Panc1 (cell line): ENCODE data around the gene BOC. TPM values are rescaled to one million over a fixed set of nuclear protein-coding genes. Genes with fewer than 3 reads are reported as not detected.

Source experiments
- ATAC-seq: fragments of 200-7000 bp; cut with Tn5 transposase; 2 replicates; pipeline ENCODE4 v1.9.1; 2020; ENCODE audit warnings: mild to moderate bottlenecking, moderate library complexity
- BruUV-seq: library from RNA; stranded (reverse); fragments of 400-500 nt; replicated peaks from 2 replicates; lab custom pipeline; 2021; lab: Mats Ljungman, UMichigan
- CTCF ChIA-PET: fragments of 300-600 bp; sonication (Branson Sonifier 250); formaldehyde crosslinking; loops from one replicate; lab custom pipeline; 2022; ENCODE audit warnings: antibody characterized with exemption; lab: Charles Lee
- POLR2A ChIA-PET: fragments of 300-600 bp; sonication (Branson Sonifier 250); formaldehyde crosslinking; loops from one replicate; lab custom pipeline; 2022; ENCODE audit warnings: antibody characterized with exemption; lab: Charles Lee
- DNase-seq: peaks from one replicate; pipeline ENCODE4 v3.0.0-alpha.2; 2010; ENCODE audit warnings: low read depth, low spot score
- H3K27ac ChIP-seq: 2 replicates; pipeline ENCODE4 v1.5.1; 2011; ENCODE audit warnings: mild to moderate bottlenecking, low read length, inconsistent platforms
- H3K27me3 ChIP-seq: fragments of 200-500 bp; sonication (Bioruptor generic); 2 replicates; pipeline ENCODE4 v1.6.0; 2014; ENCODE audit warnings: low read length, inconsistent platforms; ENCODE audit not compliant: control insufficient read depth, insufficient read depth
- H3K36me3 ChIP-seq: fragments of 200-500 bp; sonication (Bioruptor generic); 2 replicates; pipeline ENCODE4 v1.5.1; 2014; ENCODE audit warnings: inconsistent platforms, mild to moderate bottlenecking, low read length, moderate library complexity; ENCODE audit not compliant: control insufficient read depth, insufficient read depth
- H3K4me1 ChIP-seq: 2 replicates; pipeline ENCODE4 v1.5.1; 2011; ENCODE audit warnings: inconsistent platforms, mild to moderate bottlenecking, low read length, moderate library complexity; ENCODE audit not compliant: control insufficient read depth, insufficient read depth
- H3K4me3 ChIP-seq, 2 experiments: 2 replicates each; pipeline ENCODE4 v1.5.1; 2011 to 2012; ENCODE audit warnings: low read depth in 2 of 2, low read length in 2 of 2, mild to moderate bottlenecking in 2 of 2, inconsistent platforms in 1 of 2, moderate library complexity in 1 of 2
- H3K9me3 ChIP-seq: fragments of 200-500 bp; sonication (Bioruptor generic); 2 replicates; pipeline ENCODE4 v1.5.1; 2014; ENCODE audit warnings: low read depth, mild to moderate bottlenecking, inconsistent platforms, low read length, moderate library complexity; ENCODE audit not compliant: control insufficient read depth, insufficient read depth
- POLR2AphosphoS5 ChIP-seq: IDR thresholded peaks from 2 replicates; pipeline ENCODE4 v1.6.1; 2012; ENCODE audit warnings: mild to moderate bottlenecking, low read depth, low read length, moderate library complexity
- REST ChIP-seq, 2 experiments: IDR thresholded peaks; 2 replicates each; pipeline ENCODE4 v1.6.1; 2011 to 2012; ENCODE audit warnings: low read depth in 2 of 2, control low read depth in 1 of 2, low read length in 1 of 2, mild to moderate bottlenecking in 1 of 2, moderate library complexity in 1 of 2; ENCODE audit not compliant: insufficient read depth in 1 of 2
- SIN3A ChIP-seq: IDR thresholded peaks from 2 replicates; pipeline ENCODE4 v1.6.1; 2012; ENCODE audit warnings: low read depth, mild to moderate bottlenecking, low read length, moderate library complexity, borderline replicate concordance; ENCODE audit not compliant: insufficient read depth
- TCF7L2 ChIP-seq: IDR thresholded peaks from 2 replicates; pipeline ENCODE4 v1.6.1; 2011; ENCODE audit warnings: mild to moderate bottlenecking, low read depth, low read length, inconsistent platforms
- in situ Hi-C: cut with HindIII; loops from 2 replicates; pipeline ENCODE4 v1.10.0; 2016; ENCODE audit warnings: low sequenced_read_pairs, low pct_unique_long_range_greater_than_20kb
- intact Hi-C: fragments of 100-400 bp; cut with micrococcal nuclease; formaldehyde crosslinking; loops from one replicate; pipeline ENCODE4 v1.10.0; 2022; ENCODE audit not compliant: unreplicated experiment
- total RNA-seq: library from RNA; stranded (reverse); gene quantifications from one replicate; pipeline ENCODE4 v1.2.1, GENCODE V29; 2021; ENCODE audit not compliant: unreplicated experiment
- TF ChIP-seq, protein P1 (sequence below): fragments of 450-650 bp; IDR thresholded peaks from 2 replicates; pipeline ENCODE4 v1.5.1; 2017; ENCODE audit warnings: mild to moderate bottlenecking

BOC gene
- total RNA-seq, 1 experiment from 2014 or later, result 0.33 TPM

DNA sequence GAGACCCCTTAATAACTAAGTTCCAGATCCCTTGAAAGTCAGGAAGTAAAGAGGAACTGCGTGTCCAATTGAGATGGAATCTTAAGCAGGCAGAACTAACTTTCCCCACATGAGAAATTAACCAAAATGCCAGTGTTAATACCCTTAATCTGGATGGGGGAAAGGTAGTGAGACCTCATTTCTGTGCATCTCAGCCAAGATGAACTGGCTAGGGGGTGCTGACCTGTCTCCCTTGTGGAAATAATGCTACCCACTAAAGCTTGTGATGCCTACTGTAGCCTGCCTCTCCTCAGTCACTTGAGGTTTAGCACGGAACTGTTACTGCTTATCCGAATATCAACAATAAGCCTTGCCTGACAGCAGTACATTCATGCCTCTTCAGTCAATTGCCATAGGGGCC is 15.1 kb downstream of the BOC start:
- Histone ChIP-seq H3K9me3 (no peaks in the 10 kb centered on the region), H3K27ac (no peak overlapping the region), H3K4me1 (peaks cover 3% of the 10 kb centered on the region; the same call in 1 of the 2 replicates), H3K27me3 (peaks cover 3% of the 10 kb centered on the region), H3K36me3 (no peaks in the 10 kb centered on the region), H3K4me3 (no peak overlapping the region)
- in situ Hi-C loops, result no loop called here
- no TSS peak for BruUV-seq
- intact Hi-C loops, result no loop called here
- no peak for ATAC-seq
- TF ChIP-seq SIN3A (no peak), TCF7L2 (no peak), REST (IDR thresholded peaks at IDR 0.05; ENCODE audit: insufficient read depth in 1 of 2, low read depth in 2 of 2, low read length in 1 of 2) (no peak), POLR2AphosphoS5 (no peak)
- TF ChIP-seq, protein P1, sequence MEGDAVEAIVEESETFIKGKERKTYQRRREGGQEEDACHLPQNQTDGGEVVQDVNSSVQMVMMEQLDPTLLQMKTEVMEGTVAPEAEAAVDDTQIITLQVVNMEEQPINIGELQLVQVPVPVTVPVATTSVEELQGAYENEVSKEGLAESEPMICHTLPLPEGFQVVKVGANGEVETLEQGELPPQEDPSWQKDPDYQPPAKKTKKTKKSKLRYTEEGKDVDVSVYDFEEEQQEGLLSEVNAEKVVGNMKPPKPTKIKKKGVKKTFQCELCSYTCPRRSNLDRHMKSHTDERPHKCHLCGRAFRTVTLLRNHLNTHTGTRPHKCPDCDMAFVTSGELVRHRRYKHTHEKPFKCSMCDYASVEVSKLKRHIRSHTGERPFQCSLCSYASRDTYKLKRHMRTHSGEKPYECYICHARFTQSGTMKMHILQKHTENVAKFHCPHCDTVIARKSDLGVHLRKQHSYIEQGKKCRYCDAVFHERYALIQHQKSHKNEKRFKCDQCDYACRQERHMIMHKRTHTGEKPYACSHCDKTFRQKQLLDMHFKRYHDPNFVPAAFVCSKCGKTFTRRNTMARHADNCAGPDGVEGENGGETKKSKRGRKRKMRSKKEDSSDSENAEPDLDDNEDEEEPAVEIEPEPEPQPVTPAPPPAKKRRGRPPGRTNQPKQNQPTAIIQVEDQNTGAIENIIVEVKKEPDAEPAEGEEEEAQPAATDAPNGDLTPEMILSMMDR, result no peak
- DNase-seq, result no peak
- CTCF ChIA-PET, result no interaction called here
- POLR2A ChIA-PET, result no interaction called here

DNA sequence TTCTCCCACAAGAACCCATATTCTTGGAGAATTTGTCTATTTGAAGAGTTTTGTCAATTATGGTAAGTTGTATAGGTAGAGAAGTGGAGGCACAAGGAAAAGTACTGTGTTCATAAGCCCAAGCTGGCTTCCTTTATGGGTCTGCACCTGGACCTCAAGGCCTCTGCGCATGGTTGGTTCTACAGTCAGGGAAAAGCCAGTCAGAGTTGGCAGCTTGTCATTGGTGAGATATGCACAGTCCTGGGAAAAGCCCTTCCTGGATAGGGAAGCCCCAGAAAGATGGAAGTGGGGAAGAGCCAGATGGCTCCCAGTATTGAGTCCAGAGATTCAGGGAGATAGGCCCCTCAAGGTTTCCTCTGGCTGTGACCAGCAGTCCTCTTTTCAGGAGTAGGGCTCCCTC is 15.8 kb downstream of the BOC start:
- POLR2A ChIA-PET, result no interaction called here
- ATAC-seq, result no peak

More for the DNA sequence above, 15.8 kb downstream of the BOC start:
- Histone ChIP-seq H3K4me1 (peaks cover 10% of the 10 kb centered on the region), H3K9me3 (no peaks in the 10 kb centered on the region), H3K4me3 (no peak overlapping the region), H3K36me3 (no peaks in the 10 kb centered on the region), H3K27me3 (peaks cover 3% of the 10 kb centered on the region), H3K27ac (no peak overlapping the region)
- DNase-seq, result no peak
- TF ChIP-seq REST (IDR thresholded peaks at IDR 0.05; ENCODE audit: insufficient read depth in 1 of 2, low read depth in 2 of 2, low read length in 1 of 2) (no peak), TCF7L2 (no peak), POLR2AphosphoS5 (no peak), SIN3A (no peak)
- TF ChIP-seq, protein P1, result no peak
- CTCF ChIA-PET, result no interaction called here
- in situ Hi-C loops (no loop called here), intact Hi-C loops (no loop called here)
- no TSS peak for BruUV-seq
